ENCODE measurements around the gene PTPN1.

DNA sequence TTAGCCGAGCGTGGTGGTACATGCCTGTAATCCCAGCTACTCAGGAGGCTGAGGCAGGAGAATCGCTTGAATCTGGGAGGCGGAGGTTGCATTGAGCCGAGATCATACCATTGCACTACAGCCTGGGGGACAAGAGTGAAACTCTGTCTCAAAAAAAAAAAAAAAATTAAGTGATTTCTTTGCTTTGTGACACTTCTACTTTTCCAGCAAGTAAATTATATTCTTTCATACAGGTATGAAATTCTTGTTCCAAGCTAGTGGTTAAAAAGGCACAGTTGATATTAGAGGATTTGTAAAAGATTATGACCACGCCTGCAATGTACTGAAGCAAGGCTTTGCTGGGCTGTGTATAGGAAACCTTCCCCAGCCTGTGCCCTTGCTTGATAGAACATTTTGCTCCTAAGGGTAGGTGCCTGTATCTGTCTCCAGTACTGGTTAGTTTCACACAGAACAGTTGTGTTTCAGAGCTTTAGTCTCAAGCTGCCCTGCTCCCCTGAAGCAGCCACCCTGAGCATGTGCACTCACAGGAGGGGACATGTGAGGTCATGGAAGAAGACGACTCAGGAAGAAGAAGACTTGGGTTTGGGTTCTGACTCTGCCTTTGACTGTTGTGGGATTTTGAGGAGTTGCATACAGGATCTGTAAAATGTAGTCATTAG, 10.2 kb downstream of the PTPN1 start:
- TF ChIP-seq, protein P1, sequence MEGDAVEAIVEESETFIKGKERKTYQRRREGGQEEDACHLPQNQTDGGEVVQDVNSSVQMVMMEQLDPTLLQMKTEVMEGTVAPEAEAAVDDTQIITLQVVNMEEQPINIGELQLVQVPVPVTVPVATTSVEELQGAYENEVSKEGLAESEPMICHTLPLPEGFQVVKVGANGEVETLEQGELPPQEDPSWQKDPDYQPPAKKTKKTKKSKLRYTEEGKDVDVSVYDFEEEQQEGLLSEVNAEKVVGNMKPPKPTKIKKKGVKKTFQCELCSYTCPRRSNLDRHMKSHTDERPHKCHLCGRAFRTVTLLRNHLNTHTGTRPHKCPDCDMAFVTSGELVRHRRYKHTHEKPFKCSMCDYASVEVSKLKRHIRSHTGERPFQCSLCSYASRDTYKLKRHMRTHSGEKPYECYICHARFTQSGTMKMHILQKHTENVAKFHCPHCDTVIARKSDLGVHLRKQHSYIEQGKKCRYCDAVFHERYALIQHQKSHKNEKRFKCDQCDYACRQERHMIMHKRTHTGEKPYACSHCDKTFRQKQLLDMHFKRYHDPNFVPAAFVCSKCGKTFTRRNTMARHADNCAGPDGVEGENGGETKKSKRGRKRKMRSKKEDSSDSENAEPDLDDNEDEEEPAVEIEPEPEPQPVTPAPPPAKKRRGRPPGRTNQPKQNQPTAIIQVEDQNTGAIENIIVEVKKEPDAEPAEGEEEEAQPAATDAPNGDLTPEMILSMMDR (IDR thresholded peaks at IDR 0.05) = no peak
- TF ChIP-seq POLR2A (IDR thresholded peaks at IDR 0.05) = no peak
